ENCODE results near the gene SLC29A3.

Gene SLC29A3

DNA sequence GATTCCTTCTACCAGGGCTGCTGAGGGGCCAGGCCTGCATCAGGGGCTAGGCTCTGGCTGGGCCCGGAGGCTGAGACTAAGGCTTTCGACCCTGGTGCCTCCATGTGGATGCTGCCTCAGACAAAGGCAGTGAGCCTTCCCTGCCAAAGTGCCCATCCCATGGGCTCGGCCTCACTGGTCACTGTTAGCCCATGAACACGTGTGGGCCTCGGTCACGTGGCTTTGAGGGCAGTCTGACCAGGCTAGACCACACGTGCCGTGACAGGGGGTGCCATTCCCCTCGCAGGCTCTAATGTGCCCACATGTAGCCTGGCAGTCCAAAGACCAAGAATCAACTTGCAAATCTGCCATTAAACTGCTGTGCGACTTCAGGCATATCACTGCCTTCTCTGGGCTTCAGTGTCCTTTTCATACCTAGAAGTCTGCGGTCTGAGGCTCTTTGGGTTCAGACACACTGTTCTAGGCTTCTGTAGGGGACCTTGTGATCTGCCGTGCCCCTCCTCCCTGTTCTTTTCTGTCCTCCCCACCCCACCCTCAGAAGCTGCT is 17.6 kb upstream of the SLC29A3 start:
- DNase-seq: no peak

DNA sequence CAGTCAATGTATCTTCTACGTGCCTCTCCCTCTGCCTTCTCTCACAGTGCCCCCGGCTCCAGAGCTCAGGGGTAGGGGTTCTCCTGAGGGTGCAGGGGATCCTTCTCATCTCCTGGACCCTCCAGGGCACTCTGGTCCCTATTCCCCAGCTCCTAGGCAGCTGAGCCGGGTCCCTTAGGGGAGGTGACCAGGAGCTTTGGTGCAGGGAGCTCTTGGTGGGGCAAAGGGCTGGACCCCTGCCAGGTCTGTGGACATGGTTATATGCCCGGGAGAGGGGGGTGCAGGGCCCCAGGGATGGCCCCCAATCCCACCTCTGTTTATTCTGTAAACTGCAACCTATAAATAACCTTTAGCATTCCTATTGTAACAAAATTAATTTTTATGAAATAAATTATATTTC is 16.6 kb upstream of the SLC29A3 start:
- no peak for DNase-seq

DNA sequence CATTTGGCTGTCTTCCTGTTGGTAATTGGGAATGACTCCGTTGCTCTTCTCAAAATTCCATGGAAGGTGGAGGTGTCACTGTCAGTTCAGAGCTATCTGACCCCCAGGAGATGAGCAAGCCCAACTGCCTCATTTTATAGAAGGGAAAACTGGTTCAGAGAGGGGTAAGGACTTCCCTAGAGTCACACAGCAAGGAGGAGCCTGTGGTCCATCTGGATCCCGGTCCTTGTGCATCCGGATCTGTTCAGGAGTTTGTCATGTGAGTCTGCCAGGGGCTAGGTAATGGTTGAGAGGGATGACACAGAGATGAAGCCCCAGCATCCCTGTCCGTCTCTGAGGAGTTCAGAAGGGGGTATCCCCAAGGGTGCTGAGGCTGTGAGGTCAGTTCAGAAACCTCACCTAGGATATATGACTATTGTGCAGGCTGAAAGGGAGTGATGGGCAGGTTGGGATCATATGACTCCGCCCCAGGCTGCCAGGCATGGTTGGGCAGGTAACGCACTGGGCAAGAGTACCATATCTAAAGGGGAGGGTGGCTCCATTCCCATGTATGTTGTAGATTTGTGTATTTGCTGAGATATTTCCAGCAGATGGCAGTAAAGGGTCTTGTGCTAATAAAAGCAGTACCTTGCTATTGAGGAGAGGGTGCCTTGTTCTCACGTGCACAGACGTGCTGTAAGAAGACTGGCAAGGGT is 16.0 kb upstream of the SLC29A3 start:
- peak; percentile 68 to 69 for DNase-seq

DNA sequence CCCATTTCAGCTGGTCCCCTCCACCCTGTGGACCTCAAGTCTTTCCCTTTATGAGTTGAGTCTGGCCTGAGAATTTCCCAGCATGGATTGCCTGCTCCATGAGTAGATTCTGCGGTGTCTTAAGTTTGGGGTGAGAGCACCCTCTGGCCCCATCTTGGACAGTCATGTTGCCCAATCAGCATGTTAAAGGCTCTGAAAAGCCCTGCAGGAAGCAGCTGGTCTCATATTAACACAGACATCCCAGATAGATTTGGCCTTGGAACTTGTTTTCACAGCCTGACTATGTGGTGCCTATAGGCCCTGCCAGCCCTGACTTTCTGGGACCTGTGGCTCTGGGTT is 15.5 kb upstream of the SLC29A3 start:
- peak in 1 of 2 experiments; percentile 38 for DNase-seq

- no peak for DNase-seq
Measured at GRCh38 chr10:71304914-71305313, 14.1 kb upstream of the SLC29A3 start.

DNA sequence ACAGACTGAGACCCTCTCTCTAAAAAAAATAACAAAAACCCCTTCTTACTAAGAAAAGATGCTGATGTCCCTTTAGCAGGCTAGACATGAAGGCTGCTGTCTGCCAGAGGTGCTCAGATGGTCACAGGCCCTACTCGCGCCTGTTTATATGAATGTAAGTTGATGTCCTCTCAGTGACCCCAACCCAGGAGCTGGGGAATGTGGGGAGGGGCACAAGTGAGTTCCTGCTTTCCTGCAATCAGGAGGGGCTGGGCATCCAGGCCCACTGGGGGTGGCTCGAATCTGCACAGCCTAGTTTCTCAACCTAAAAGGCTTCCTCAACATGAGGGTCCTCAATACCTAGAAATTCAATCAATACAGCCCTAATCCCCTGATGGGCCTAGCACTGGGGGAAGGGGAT is 12.1 kb upstream of the SLC29A3 start:
- DNase-seq: no peak

DNA sequence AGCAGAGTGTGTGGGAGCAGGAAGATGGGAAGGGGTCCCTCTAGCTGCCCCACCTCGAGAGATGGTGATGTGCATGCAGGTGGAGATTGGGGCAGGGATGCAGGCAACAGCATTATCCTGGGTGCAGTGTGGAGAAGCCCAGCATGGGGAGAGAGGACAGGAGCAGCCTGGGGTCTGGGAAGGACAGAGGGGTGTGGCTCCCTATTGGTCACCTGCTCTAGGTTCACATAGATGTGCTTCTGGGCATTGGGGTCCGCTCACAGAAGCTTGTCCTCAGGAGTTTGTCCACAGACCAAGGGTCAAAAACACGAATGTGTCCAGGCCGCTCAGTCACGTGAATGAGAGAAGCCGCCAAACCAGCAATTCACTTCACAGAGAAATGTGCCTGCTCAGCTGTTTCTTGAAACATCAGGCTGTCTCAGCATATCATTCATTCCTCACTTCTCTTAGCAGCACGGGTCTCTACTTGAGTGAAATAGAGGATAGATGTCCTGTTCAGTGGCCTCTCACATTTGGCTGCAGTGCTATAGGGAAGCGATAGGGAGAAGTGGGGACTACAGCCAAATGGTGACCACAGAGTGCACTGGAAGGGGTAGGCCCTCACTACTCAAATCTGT is 11.5 kb upstream of the SLC29A3 start:
- DNase-seq: no peak

GRCh38 chr10:71308244-71308643 is 10.8 kb upstream of the SLC29A3 start:
- no peak for DNase-seq

DNA sequence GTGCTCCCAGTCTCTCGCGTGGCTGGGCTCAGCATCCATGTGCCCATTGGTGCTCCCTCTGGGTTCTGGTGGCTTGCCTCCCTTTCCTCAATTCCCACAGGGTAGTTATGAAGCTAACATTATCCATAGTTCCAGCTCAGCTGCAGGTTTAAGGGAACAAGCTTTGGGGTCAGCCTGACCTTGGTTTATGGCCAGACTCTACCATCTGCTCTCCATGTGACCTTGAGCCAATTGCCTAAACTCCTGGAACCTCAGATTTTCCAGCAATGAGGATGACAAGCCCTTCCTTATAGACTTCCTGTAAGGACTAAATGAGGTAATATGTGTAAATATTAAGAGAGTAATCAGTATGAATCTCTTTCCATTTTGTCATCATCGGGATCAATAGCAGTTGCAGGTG is 10.1 kb upstream of the SLC29A3 start:
- no peak for DNase-seq

- no peak for DNase-seq
Measured at GRCh38 chr10:71309919-71310318, 9.1 kb upstream of the SLC29A3 start.

- DNase-seq: no peak
Measured at GRCh38 chr10:71312220-71312619, 6.8 kb upstream of the SLC29A3 start.

DNA sequence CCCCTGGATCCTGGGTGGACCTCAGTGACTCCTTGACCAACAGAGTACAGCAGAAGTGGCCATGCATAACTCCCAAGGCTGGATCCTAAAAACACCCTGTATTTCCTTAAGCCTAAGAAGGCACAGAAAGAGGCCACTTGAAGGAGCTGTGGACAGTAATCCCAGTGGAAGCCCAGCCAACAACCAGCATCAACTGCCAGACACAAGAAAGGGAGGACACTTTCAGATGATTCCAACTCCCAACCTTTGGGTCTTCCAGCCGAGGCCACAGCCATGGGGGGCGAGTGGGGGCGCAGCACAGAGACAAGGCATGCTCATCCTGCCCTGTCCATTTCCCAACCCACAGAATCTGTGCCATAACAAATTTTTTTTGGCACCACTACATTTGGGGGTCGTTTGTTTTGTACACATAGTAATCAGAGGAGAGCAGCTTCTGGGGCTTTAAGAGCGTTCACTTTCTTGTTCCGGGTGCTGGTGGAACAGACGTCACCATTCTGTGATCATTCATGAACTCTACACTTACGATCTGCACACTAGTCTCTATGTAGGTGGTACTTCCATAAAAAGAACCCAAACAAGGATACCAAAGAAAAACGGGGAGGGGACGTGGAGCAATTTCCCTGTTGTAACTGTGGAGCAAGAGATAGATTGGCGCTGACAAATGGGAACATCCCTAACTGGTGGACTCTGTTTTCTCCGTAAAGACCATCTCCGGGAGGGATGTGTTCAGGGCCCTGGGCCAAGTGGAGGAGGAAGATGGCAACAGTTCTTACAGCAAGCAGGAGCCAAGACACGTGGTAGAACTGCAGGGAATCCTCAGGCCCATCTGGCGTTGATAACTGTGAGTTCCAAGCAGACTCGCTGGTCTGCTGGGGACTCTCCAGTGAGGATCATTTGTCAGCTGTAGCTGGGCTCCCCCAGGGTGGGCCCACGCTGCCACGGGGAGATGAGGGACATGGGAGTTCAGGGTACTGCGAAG is 6.0 kb upstream of the SLC29A3 start:
- no peak for DNase-seq

- DNase-seq: peak; percentile 29 to 34
Measured at GRCh38 chr10:71314028-71314693, 4.9 kb upstream of the SLC29A3 start.

DNA sequence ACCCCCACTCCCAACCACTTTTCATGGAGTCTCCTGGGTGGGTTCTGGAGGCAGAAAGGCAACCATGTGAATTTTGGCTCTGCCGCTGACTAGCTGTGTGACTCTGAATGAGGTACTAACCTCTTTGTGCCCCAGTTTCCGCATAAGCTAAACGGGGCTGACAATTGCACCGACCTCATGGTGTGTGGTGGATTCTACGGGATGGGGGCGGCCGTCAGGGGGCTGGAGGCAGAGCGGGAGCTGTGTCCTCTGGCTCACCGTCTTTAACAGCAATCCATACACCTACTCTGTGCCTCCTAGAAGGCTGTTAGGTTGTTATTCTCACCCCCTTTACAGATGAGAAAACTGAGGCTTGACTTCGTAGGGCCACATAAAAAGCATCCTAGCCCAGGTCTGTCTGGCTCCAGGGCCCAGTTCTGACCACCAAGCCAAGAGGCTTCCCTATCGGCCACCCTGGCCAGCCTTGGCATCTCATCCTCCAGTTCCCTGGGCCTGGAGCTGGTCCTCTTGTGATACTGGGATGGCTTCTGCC is 4.3 kb upstream of the SLC29A3 start:
- no peak for DNase-seq

DNA sequence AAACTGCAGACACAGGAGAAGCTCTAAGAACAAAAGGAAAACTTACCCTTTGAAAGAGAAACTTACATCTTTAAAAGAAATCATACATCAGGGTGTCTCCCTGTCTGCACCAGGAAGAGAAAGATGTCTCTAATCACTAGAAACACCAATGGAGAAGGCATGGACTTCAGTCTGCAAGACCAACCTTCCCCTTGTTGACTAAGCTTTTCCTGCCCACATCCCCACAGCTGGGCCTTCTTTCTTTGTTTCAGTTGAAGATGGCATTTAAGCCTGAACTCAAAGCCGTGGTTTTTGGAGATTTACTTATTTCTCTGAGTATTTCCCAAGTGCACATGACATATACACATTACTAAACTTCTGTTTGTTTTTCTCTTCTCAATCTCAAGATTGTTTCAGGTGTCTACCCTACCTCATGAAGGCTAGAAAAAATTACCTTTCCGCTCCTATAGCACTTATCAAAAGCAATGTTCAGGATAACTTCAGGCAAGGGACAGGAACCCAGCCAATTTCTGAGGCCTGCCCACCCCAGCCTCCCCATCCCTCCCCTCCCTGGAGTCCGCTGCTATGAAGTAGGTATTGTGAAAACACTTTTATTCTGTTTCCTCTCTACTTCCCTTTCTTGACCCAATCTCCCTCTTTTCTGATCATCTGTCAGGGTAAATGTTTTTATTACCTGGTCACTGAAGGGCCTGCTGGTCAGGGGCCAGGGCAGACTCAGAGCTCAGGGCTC is 2.8 kb upstream of the SLC29A3 start:
- DNase-seq: peak; percentile 66 to 72

GRCh38 chr10:71316786-71317160 is 2.3 kb upstream of the SLC29A3 start:
- no peak for DNase-seq

DNA sequence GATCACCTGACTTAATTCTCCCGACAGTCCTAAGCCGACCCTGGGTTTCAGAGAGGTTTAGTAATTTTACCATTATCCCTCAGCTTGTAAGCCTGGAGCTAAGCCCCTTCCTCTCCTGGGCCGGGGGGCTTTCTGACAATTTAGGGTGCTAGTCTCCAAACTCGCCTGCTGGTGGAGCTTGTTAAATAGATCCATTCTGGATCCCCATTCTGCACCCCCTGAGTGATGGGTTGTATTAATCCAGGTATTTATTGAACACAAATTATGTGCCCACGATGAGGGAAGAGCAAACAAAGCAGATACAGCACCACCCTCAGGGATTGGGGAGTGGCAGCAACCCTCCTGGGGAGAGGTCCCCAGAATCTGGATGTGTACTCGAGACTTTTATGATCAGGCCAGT is 1.3 kb upstream of the SLC29A3 start:
- no peak for DNase-seq

DNA sequence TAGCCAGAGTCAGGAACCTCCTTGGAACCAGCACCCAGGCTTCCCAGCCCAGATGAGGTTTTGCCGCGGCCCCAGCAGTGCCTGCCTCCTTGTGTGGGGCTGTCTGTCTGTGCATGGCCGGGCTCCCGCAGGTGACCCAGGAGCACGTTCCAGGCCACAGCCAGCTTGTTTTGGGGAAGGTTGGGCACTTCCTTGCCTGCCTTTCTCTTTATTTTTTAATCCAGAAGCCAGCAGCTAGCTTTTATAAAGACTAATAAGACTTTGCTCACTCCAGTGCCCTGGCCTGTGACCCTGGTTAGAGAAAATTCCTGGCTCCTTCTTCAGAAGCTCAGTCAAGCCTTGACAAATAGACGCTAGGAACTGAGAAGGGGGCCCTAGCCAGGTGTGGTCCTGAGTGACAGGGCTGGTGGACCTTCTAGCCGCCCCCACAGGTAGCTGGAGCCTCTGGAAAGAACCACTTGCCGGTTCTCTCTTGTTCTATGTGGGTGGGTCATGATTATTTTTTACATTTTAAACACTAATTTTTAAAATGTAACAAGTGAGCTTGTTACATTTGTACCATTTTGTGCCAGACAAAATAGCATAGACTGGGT is 837 bp downstream of the SLC29A3 start:
- no peak for DNase-seq

DNA sequence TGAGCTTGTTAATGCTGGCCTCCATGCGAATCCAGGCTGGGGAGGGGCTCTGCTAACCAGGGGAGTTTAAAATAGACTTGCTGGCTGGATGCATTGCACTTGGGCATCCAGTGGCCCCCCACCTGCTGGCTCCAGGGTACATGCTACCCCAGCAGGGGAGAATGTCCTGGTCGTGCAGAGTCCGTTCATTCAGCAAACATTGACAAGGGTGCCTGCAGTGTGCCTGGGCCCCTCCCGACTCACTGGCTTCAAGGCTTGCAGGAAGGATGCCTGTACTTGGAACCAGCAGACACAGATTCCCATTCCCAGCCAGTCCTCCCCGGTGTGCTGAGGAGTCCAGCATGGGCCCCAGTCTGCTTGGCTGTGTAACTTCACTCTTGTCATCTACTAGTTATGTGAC is 1.5 kb downstream of the SLC29A3 start:
- no peak for DNase-seq

- DNase-seq: no peak
Measured at GRCh38 chr10:71321386-71321785, 2.3 kb downstream of the SLC29A3 start.

- DNase-seq: peak; percentile 25 to 44
Measured at GRCh38 chr10:71323407-71323806, 4.3 kb downstream of the SLC29A3 start.

- no peak for DNase-seq
Measured at GRCh38 chr10:71324743-71325142, 5.7 kb downstream of the SLC29A3 start.

All from AML-193 (cell line).